GM18907 (cell line): Measurements from ENCODE around the gene SARS1.

Experiments
- ATAC-seq: cut with Tn5 transposase; IDR thresholded peaks from one replicate; pipeline ENCODE4 v1.9.1; 2021; ENCODE audit warnings: mild to moderate bottlenecking, moderate library complexity; ENCODE audit not compliant: unreplicated experiment

Gene SARS1

DNA sequence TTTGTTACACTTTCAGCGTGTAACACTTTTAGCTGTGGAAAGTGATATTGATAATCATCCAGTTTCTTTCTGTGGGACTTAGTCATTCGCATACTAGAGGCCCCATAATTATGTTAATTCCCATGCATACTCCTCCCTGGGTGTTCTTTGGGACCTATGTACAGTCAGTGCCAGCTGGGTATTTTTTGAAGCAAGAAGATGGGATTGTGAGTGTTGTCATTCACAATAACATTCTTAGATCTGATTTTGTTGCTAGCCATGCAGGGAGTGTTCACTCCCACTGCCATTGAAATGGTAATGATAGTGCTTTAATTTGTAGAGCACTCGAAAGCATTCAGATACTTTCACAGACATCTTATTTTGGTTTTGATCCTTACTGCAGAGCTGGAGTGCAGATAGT is 11.6 kb downstream of the SARS1 start:
- no peak for ATAC-seq

DNA sequence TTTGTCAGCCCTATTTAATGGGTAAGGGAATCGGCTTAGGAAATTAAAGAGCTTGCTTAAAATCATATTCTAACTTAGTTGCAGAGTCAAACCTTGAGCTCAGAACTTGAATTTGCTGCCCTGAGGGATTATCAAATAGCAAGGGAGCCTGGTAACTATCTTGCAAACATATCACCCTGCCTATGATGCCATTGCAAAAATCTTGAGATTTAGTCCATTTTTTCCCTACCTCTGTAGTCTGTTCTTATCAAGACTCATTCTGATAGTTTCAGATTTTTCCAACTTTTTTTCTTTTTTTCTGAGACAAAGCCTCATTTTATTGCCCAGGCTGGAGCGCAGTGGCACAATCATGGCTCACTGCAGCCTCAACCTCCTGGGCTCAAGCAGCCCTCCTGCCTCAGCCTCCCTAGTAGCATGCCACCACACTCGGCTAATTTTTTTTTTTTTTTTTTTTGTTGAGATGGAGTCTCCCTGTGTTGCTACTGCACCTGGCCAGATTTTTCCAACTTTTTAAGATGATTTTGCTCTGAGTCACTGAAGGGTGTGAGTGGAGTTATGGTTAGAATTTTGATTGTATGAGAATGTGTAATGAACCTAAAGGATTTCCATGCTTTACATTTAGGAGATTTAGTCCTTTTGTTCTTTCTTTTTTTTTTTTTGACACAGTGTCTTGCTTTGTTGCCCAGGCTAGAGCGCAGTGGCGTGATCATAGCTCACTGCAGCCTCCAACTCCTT is 12.2 kb downstream of the SARS1 start:
- no peak for ATAC-seq

DNA sequence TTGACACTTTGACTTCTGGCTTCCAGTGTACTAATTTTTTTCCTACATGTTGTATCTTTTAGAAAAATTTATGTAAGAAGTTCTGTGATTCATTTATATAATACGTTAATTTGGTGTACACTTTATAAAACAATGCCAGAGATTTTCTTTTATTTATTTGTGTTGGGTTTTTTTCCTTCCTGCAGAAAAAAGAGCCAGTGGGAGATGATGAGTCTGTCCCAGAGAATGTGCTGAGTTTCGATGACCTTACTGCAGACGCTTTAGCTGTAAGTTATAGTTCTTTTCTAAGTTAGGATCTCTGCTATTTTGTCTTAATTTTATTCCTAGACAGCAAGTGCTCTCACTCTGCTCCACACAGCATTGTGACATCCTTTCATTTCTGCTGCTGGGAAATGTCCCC is 14.4 kb downstream of the SARS1 start:
- ATAC-seq: no peak

DNA sequence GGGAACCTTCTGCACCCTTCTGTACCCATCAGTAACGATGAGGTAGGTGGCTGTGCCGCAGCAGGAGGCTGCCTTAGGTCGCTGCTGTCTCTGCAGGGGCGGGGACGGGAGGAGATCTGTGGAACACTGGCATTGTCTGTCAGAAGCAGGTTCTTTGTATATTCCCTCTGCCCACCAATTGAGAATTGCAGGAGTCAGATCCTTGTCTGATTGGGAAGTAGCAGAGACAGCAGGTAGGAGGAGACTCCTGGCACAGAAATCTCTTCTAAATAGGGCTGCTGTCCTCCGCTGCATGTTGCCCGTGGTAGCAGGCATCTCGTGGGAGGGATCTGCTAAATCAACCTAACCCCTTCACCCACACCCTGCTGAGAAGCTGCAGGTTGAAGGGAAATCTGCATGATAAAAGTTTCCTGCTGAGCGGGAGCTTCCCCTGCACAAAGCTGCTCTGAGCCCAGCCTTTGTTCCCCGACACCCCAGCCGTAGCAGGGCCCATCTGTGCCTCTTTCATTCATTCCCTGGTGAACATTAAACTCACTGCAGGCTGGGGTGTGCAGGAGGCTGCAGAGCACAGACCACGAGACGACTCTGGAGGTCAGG is 15.9 kb downstream of the SARS1 start:
- ATAC-seq: no peak

GRCh38 chr1:109231066-109231465 is 17.3 kb downstream of the SARS1 start:
- ATAC-seq: no peak

DNA sequence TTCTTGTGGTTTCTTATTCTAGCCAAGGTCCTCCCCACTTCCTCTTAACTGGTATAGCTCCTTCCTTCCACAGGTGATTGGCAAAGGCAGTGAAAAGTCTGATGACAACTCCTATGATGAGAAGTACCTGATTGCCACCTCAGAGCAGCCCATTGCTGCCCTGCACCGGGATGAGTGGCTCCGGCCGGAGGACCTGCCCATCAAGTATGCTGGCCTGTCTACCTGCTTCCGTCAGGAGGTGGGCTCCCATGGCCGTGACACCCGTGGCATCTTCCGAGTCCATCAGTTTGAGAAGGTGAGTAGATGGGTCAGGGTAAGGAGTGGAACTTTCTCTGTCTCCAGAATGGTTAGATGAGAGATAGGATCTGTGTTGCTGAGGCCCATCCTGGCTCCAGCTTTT is 21.4 kb downstream of the SARS1 start:
- ATAC-seq: no peak

- ATAC-seq: no peak
These were observed 23.8 kb downstream of the SARS1 start for GRCh38 chr1:109237512-109237911.

GRCh38 chr1:109238382-109238781 is 24.7 kb downstream of the SARS1 start:
- ATAC-seq: no peak

DNA sequence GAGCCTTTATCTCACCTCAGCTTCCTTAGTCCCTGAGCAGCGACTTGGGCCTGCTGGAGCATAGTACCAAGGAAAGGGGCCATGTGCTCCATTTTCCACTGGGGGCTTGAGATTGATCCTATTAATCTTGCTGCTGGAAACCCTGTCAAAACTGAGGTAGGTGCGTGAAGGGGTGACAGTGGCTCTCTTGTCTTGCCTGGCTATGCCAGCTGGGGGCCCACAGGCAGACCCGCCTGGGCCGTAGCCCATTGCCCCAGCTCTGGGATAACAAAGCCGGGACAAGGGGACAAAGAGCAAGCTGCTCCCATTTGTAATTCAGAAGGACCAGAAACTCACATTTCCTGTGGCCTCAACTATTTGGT is 25.3 kb downstream of the SARS1 start:
- no peak for ATAC-seq

DNA sequence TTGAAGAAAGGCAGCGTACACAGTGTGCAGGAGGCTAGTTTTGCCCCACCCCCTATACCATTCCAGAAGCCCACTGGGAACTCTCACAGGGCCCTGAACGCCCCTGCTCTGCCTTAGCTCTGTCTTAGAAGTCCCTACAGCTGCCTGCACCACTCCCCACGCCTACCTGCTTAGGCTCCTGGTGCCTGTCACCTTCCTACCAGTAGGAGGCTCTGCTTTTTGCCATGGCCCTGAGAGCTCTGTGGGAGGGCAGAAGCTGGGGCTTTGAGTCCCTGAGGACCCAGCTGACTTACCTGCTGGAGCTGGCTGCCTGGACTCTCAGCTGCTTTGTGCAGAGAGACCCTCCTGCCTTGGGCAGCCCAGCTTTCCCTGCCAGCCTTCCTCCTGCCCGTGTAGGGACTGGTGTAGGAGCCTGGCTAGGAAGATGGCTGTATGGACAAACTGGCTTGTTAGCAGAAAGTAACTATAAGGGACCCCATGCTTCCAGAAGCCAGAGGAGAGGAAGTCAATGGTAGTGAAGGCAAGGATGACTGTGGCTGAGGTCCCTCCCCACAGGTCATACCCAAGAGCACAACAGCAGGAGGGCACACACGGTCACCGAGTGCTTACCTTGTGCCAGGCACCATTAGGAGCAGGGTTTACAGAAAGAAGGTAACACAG is 25.8 kb downstream of the SARS1 start:
- no peak for ATAC-seq

- ATAC-seq: no peak
These were observed 26.7 kb downstream of the SARS1 start for GRCh38 chr1:109240158-109241152.

- no peak for ATAC-seq
These were observed 27.6 kb downstream of the SARS1 start for GRCh38 chr1:109241344-109241743.

- ATAC-seq: no peak
These were observed 28.2 kb downstream of the SARS1 start for GRCh38 chr1:109241841-109242345.

DNA sequence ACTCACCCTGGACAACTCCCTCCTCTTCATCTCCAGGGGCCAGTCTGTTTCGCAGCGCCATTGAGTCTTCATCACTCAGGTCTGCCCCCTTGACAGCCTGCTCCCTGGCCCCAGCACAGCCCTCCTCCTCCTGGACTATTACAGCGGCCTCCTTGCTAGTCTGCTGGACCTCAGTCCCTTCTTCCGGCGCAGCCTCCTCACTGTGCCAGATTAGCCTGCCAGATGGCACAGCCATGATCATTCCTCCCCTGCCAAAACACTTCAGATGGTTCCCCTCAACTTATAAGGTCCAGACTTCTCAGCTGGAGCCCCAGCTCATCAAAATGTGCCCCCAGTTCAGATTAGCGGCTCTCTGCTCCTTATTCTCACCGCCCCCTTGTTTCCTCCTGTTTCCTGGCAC is 28.7 kb downstream of the SARS1 start:
- no peak for ATAC-seq

GRCh38 chr1:109243221-109243620 is 29.5 kb downstream of the SARS1 start:
- no peak for ATAC-seq

DNA sequence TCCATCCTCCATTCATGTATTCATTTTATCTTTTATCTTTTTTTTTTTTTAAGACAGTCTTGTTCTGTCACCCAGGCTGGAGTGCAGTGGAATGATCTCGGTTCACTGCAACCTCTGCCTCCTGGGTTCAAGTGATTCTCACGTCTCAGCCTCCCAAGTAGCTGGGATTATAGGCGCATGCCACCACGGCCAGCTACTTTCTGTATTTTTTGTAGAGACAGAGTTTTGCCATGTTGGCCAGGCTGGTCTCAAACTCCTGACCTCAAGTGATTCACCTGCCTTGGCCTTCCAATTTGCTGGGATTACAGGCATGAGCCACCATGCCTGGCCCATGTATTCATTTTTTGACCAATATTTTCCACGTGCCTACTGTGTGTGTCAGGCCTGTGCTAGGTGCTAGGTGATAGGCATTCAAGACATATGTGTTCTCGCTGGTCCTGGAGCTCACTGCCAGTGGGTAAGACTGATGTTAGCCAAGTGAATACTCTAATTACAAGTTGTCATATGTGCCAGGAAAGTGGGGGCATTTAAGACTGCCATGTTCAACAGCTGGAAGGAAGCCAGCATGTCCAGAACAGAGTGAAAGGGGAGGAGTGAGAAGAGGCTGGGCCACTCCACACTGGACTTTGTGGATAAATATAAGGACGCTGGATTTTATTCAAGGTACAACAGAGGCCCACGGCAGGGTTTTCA is 30.3 kb downstream of the SARS1 start:
- ATAC-seq: no peak

GRCh38 chr1:109246141-109246551 is 32.4 kb downstream of the SARS1 start:
- no peak for ATAC-seq

- no peak for ATAC-seq
These were observed 34.0 kb downstream of the SARS1 start for GRCh38 chr1:109247401-109248365.

DNA sequence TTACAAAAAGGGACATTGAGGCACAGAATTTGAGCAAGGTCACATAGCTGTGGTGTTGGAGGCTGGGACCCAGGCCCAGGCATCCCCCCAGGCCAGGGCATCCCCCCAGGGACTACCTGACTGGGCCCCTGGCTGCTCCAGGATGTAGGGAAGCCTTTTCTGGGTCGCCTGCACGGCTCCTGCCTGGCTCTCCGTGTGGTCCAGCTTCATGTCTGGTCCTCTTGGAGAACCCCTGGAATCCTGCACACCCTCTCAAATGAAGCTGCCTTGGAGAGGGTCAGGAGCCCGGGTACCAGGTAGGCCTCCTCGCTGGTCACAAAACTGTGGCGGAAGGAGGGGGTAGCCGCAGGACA is 34.7 kb downstream of the SARS1 start:
- no peak for ATAC-seq
